K562 (cell line): Measurements from ENCODE around the gene IL27RA. TPM values are rescaled to one million over a fixed set of nuclear protein-coding genes. Genes with fewer than 3 reads are reported as not detected.

Experiments
- ATAC-seq: fragments of 200-7000 bp; cut with Tn5 transposase; 3 replicates; pipeline ENCODE4 v1.9.1; 2020; ENCODE audit warnings: moderate library complexity
- BruUV-seq: library from RNA; stranded (reverse); fragments of 400-500 nt; replicated peaks from 2 replicates; lab custom pipeline; 2021; lab: Mats Ljungman, UMichigan
- CTCF ChIA-PET: fragments of 300-600 bp; formaldehyde crosslinking; extraction: SDS; loops from one replicate; lab custom pipeline; 2021; ENCODE audit warnings: low intra/inter-chr PET ratio; lab: Yijun Ruan, JAX
- POLR2A ChIA-PET: fragments of 300-600, 350-650 bp; sonication (Branson Sonifier 250); formaldehyde crosslinking; extraction: SDS; loops from one replicate; lab custom pipeline; 2021; ENCODE audit warnings: antibody characterized with exemption, inconsistent platforms; lab: Yijun Ruan, JAX
- DNase-seq, 4 experiments: peaks; one replicate each; pipeline versions ENCODE4 v3.0.0 to v3.0.0-alpha.2; 2011 to 2018; ENCODE audit warnings: low spot score in 3 of 4, mixed read lengths in 3 of 4; ENCODE audit errors: extremely low read depth in 1 of 4
- FAIRE-seq: peaks from 2 replicates; lab custom pipeline; 2011; peaks lifted over from hg19 to GRCh38; lab: Jason Lieb, UNC
- H2AFZ ChIP-seq: 2 replicates; pipeline ENCODE4 v1.6.0; 2011; ENCODE audit warnings: low read depth, low read length, control low read depth, inconsistent platforms
- H3K27ac ChIP-seq: fragments of 200-600 bp; 3 replicates; pipeline ENCODE4 v1.8.0; 2011; ENCODE audit warnings: low read depth, mild to moderate bottlenecking, control low read depth, inconsistent platforms, low read length, moderate library complexity, mixed read lengths; ENCODE audit errors: extremely low read depth
- H3K27me3 ChIP-seq, 2 experiments: fragments of 300-600 bp in 1 of 2; 2 replicates in 1 of 2; 3 replicates in 1 of 2; pipeline versions ENCODE4 v1.6.0 to v1.8.0; 2011; ENCODE audit warnings: inconsistent platforms in 2 of 2, low read length in 2 of 2, mild to moderate bottlenecking in 1 of 2, mixed read lengths in 1 of 2, moderate library complexity in 1 of 2; ENCODE audit not compliant: control insufficient read depth in 2 of 2, insufficient read depth in 2 of 2
- H3K36me3 ChIP-seq: fragments of 300-600 bp; 3 replicates; pipeline ENCODE4 v1.8.0; 2011; ENCODE audit warnings: mild to moderate bottlenecking, low read length, inconsistent platforms; ENCODE audit not compliant: control insufficient read depth, insufficient read depth
- H3K4me1 ChIP-seq, 2 experiments: fragments of 200-600 bp in 1 of 2; replicated peaks in 1 of 2; 2 replicates in 1 of 2; 3 replicates in 1 of 2; pipeline versions ENCODE4 v1.5.1 to v1.8.0; 2011; ENCODE audit warnings: inconsistent platforms in 2 of 2, low read length in 2 of 2, mild to moderate bottlenecking in 1 of 2, mixed read lengths in 1 of 2, moderate library complexity in 1 of 2; ENCODE audit not compliant: control insufficient read depth in 2 of 2, insufficient read depth in 2 of 2
- H3K4me2 ChIP-seq: 2 replicates; pipeline ENCODE4 v1.6.1; 2011; ENCODE audit warnings: low read length, control low read depth, inconsistent platforms, mixed read lengths; ENCODE audit not compliant: insufficient read depth
- H3K4me3 ChIP-seq: fragments of 200-600 bp; sonication (generic), shearing (Covaris generic); 2 replicates; pipeline ENCODE4 v1.5.1; 2016; ENCODE audit warnings: control low read depth, inconsistent platforms
- H3K79me2 ChIP-seq: fragments of 200-600 bp; 3 replicates; pipeline ENCODE4 v1.8.0; 2011; ENCODE audit warnings: low read length, inconsistent platforms; ENCODE audit not compliant: control insufficient read depth, insufficient read depth
- H3K9ac ChIP-seq, 2 experiments: 2 replicates each; pipeline versions ENCODE4 v1.6.0 to v1.6.1; 2011; ENCODE audit warnings: low read depth in 2 of 2, low read length in 2 of 2, control low read depth in 1 of 2, inconsistent platforms in 1 of 2, mild to moderate bottlenecking in 1 of 2, mixed read lengths in 1 of 2; ENCODE audit not compliant: insufficient read depth in 1 of 2
- H3K9me1 ChIP-seq: one replicate; pipeline ENCODE4 v1.6.0; 2011; ENCODE audit warnings: inconsistent platforms, mild to moderate bottlenecking, low read length, moderate library complexity; ENCODE audit not compliant: control insufficient read depth, insufficient read depth
- H3K9me3 ChIP-seq: replicated peaks from 2 replicates; pipeline ENCODE4 v1.5.1; 2011; ENCODE audit warnings: low read depth, low read length, inconsistent platforms; ENCODE audit not compliant: control insufficient read depth, insufficient read depth
- H4K20me1 ChIP-seq: replicated peaks from 2 replicates; pipeline ENCODE4 v1.6.1; 2011; ENCODE audit warnings: low read length, inconsistent platforms, mixed read lengths; ENCODE audit not compliant: control insufficient read depth, insufficient read depth
- ARNT ChIP-seq, 2 experiments: fragments of 450-650 bp; IDR thresholded peaks; 2 replicates each; pipeline ENCODE4 v1.6.1; 2016; ENCODE audit warnings: mild to moderate bottlenecking in 1 of 2
- BMI1 ChIP-seq: fragments of 150-350 bp; IDR thresholded peaks from 2 replicates; pipeline ENCODE4 v1.6.1; 2014; ENCODE audit warnings: low read length
- CC2D1A ChIP-seq: fragments of 450-650 bp; IDR thresholded peaks from 2 replicates; pipeline ENCODE4 v1.6.1; 2017; ENCODE audit warnings: mild to moderate bottlenecking
- CHCHD3 ChIP-seq: fragments of 250-450 bp; sonication (Bioruptor Pico); IDR thresholded peaks from 2 replicates; pipeline ENCODE4 v2.1.2; 2022; ENCODE audit warnings: mild to moderate bottlenecking
- EGR1 ChIP-seq: fragments of 450-650 bp; conservative IDR thresholded peaks from 2 replicates; pipeline ENCODE4 v1.6.1; 2017; ENCODE audit warnings: mild to moderate bottlenecking
- POLR2B ChIP-seq: fragments of 450-650 bp; IDR thresholded peaks from 2 replicates; pipeline ENCODE4 v1.6.1; 2018; ENCODE audit warnings: low read depth; ENCODE audit not compliant: partially characterized antibody
- POLR3A ChIP-seq: IDR thresholded peaks from 2 replicates; pipeline ENCODE4 v1.6.1; 2011; ENCODE audit warnings: borderline replicate concordance, mild to moderate bottlenecking, moderate library complexity; ENCODE audit not compliant: insufficient read length, insufficient read depth; ENCODE audit errors: extremely low read depth
- RBM14 ChIP-seq: fragments of 200-400 bp; formaldehyde crosslinking; IDR thresholded peaks from 2 replicates; pipeline ENCODE4 v1.6.1; 2018; ENCODE audit warnings: low read depth, mild to moderate bottlenecking, low read length, moderate library complexity, borderline replicate concordance; ENCODE audit not compliant: insufficient read depth
- RBM39 ChIP-seq: fragments of 200-400 bp; formaldehyde crosslinking; optimal IDR thresholded peaks from 2 replicates; pipeline ENCODE3; 2018; ENCODE audit warnings: low read depth, low read length
- SMARCB1 ChIP-seq: IDR thresholded peaks from 2 replicates; pipeline ENCODE4 v1.6.1; 2011; ENCODE audit warnings: improper control_type of control experiment, low read depth; ENCODE audit not compliant: insufficient read length
- SREBF2 ChIP-seq: sonication (generic); formaldehyde crosslinking; IDR thresholded peaks from 2 replicates; pipeline ENCODE4 v1.4.0; 2020; ENCODE audit warnings: mild to moderate bottlenecking, missing genetic modification reagents
- WHSC1 ChIP-seq: IDR thresholded peaks from one replicate; pipeline ENCODE4 v1.6.1; 2012; ENCODE audit warnings: low read length, control low read depth, inconsistent platforms
- ZC3H4 ChIP-seq: sonication (generic); formaldehyde crosslinking; IDR thresholded peaks from 2 replicates; pipeline ENCODE4 v1.9.0; 2021; ENCODE audit warnings: missing genetic modification reagents, borderline replicate concordance
- ZNF561 ChIP-seq: fragments of 450-650 bp; formaldehyde crosslinking; conservative IDR thresholded peaks from 2 replicates; pipeline ENCODE4 v1.4.0; 2020; ENCODE audit warnings: mild to moderate bottlenecking, moderate library complexity
- ZNF655 ChIP-seq: fragments of 250-450 bp; sonication (Bioruptor Pico); IDR thresholded peaks from 2 replicates; pipeline ENCODE4 v1.5.0; 2021
- WGBS: fragments of 100-300 bp; shearing (Covaris generic); methylation state at CpG from one replicate; pipeline ENCODE4 v1.1.6; 2016; ENCODE audit warnings: low coverage, mixed read lengths; ENCODE audit not compliant: insufficient coverage; ENCODE audit errors: missing lambda C conversion rate; 5-methylcytosine and 5-hydroxymethylcytosine counted together
- in situ Hi-C: fragments of 300-500 bp; cut with MboI; formaldehyde crosslinking; loops from 4 replicates; pipeline ENCODE4 v1.15.0; 2018; ENCODE audit warnings: inconsistent platforms, mixed read lengths
- intact Hi-C: fragments of 100-400 bp; cut with micrococcal nuclease; formaldehyde crosslinking; loops from 2 replicates; pipeline ENCODE4 v1.14.2; 2022
- polyA plus RNA-seq, 8 experiments: library from polyadenylated mRNA; depleted of rRNA in 4 of 8; stranded (reverse) in 5 of 8; unstranded in 3 of 8; fragments of >200 nt; fragmentation: Nextera tagmentation in 2 of 8; fragmentation: Illumina TruSeq in 1 of 8; extraction: Ambion mirVana in 2 of 8; extraction: Trizol in 1 of 8; gene quantifications; 2 replicates each; pipeline versions ENCODE4 v1.2.1 to v1.2.3, GENCODE V29; 2011 to 2014; ENCODE audit warnings: inconsistent platforms in 1 of 8, missing spikeins in 1 of 8
- total RNA-seq, 7 experiments: library from RNA; depleted of rRNA in 6 of 7; stranded (reverse); fragments of >200 nt in 6 of 7; fragmentation: Illumina TruSeq in 2 of 7; extraction: Trizol in 2 of 7; gene quantifications; 2 replicates each; pipeline versions ENCODE4 v1.2.1 to v1.2.3, GENCODE V29; 2011 to 2021; ENCODE audit warnings: low replicate concordance in 1 of 7
- TF ChIP-seq, protein P1 (sequence below): sonication (generic); formaldehyde crosslinking; IDR thresholded peaks from 2 replicates; pipeline ENCODE4 v1.9.0; 2022; ENCODE audit warnings: mild to moderate bottlenecking, missing genetic modification reagents
- TF ChIP-seq, protein P2 (sequence below), 3 experiments: fragments of 200-800 bp in 1 of 3; sonication (Bioruptor generic) in 1 of 3; sonication (generic) in 1 of 3; formaldehyde crosslinking in 1 of 3; IDR thresholded peaks; 2 replicates each; pipeline versions ENCODE4 v1.6.1 to v1.8.0; 2016 to 2022; ENCODE audit warnings: mild to moderate bottlenecking in 2 of 3, missing compliant biosample characterization in 2 of 3, missing genetic modification characterization in 2 of 3, missing genetic modification reagents in 1 of 3

IL27RA gene
- total and polyA plus RNA-seq, 9 of the 15 experiments (the other 6 are each of a cell fraction or from before 2014, with no cell fraction given), result 1.9 to 15.9 (median 12.0) TPM

DNA sequence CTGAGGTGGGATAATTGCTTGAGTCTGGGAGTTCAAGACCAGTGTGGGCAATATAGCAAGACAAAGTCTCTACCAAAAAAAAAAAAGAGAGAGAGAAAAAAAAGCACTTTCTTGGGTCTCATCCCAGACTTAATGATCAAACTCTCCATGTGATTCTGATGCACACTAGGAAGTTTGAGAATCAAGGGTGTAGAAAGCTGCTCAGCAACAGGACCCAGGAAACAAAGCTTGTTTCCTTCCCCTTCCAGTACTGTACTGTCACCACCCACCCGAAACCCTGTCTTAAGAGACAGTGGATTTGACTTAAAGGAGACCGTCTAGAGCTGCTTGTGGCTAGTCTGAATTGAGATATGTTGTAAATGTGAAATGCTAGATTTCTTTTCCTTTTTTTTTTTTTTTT, 46.8 kb downstream of the IL27RA start (continued):
- TF ChIP-seq ZC3H4 (CRISPR knock-in tag) (no peak), WHSC1 (no peak)
- TF ChIP-seq, protein P1, sequence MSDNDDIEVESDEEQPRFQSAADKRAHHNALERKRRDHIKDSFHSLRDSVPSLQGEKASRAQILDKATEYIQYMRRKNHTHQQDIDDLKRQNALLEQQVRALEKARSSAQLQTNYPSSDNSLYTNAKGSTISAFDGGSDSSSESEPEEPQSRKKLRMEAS (CRISPR knock-in tag), result no peak

DNA sequence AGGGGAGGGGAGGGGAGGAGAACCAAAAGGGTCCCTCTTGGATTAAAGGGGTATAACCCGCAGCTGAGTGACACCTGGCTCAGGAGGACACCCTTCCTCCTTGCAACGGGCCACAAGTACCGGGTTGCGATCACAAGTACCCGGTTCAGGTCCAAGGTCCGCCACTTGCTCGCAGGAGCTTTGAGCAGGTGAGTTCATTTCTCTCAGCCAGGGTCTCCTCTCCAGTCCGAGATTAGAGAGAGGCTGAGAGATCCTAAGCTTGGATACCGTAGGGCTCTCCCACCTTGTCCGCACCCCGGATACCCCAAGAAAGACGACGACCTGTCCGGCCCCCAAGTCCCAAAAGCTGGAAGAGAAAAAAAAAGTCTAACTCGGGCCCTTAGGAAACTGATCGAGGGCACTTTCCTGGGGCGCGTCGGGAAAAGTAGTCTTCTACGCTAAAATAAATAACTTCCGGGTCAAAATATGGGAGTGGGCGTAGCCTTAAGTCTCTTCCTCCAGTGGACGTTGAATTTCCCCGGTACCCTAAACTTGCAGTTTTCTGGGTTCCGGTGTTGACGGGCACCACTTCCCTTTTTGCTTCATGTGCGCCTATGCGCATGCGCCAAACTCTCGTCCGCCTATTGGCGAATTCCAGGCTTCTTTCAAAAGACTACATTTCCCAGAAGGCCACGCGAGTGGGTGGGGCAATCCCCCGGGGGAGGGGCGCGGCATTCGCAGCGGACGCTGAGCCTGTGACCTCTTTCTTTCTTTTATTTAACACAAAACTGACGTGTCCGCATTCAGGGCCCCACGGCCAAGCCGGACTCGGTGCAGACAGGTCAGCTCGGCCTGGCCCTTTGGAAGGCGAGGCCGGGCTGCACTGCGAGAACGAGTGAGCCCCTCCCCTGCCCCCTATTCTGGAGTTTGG, 49.6 kb downstream of the IL27RA start:
- POLR2A ChIA-PET, result interaction anchor here (0.6 to 1.7 kb wide), 5 partner anchors 10 to 208 kb away, joined by 3 to 5 read pairs (median 4); partner anchors contain the start of genes ASF1B and DCAF15
- DNase-seq (peak; percentile 89 to 99 (median 94)), FAIRE-seq (peak; percentile 100), ATAC-seq (peak; percentile 90)
- Histone ChIP-seq H3K4me1 (peaks cover 10 to 30% of the 10 kb centered on the region in 2 experiments; a peak in 4 of 5 replicates), H3K4me3 (peak overlapping the region; percentile 63), H3K9me1 (no peaks in the 10 kb centered on the region), H2AFZ (peak overlapping the region; percentile 83), H3K27ac (peak overlapping the region; percentile 84), H3K4me2 (peak overlapping the region; percentile 91), H3K9me3 (no peaks in the 10 kb centered on the region), H3K36me3 (peaks cover 3% of the 10 kb centered on the region; the same call in 1 of the 3 replicates), H3K27me3 (no peaks in the 10 kb centered on the region), H3K9ac (peak overlapping the region; percentile 84 to 93), H4K20me1 (no peaks in the 10 kb centered on the region), H3K79me2 (peaks cover 9% of the 10 kb centered on the region; the same call in 1 of the 3 replicates)
- under 1% methylated on average over 48 of the region's 50 CpGs for WGBS
- CTCF ChIA-PET, result interaction anchor here (0.8 kb wide), 1 partner anchor 200 kb away, joined by 4 read pairs; no protein-coding TSS in a partner anchor
- intact Hi-C loops (no loop called here), in situ Hi-C loops (no loop called here)
- BruUV-seq, result TSS peak; percentile 88
- TF ChIP-seq BMI1, result no peak
- peak; percentile 75 for TF ChIP-seq EGR1
- no peak for TF ChIP-seq CHCHD3 (CRISPR knock-in tag)
- TF ChIP-seq ZNF561 (CRISPR knock-in tag), result no peak
- TF ChIP-seq ARNT (IDR thresholded peaks at IDR 0.05), result peak; percentile 32 to 90; a peak in 2 of 4 replicates
- TF ChIP-seq ZNF655 (CRISPR knock-in tag), result no peak
- TF ChIP-seq POLR3A, result no peak
- TF ChIP-seq SREBF2 (CRISPR knock-in tag), result no peak
- TF ChIP-seq RBM39, result no peak
- TF ChIP-seq POLR2B, result peak; percentile 68
- TF ChIP-seq, protein P2, sequence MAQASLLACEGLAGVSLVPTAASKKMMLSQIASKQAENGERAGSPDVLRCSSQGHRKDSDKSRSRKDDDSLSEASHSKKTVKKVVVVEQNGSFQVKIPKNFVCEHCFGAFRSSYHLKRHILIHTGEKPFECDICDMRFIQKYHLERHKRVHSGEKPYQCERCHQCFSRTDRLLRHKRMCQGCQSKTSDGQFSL (CRISPR knock-in tag; IDR thresholded peaks at IDR 0.05), result no peak; the same call in 1 of the 2 replicates
- TF ChIP-seq, protein P2 (tag; IDR thresholded peaks at IDR 0.05), result no peak
- no peak for TF ChIP-seq RBM14
- TF ChIP-seq SMARCB1, result no peak
- TF ChIP-seq CC2D1A, result 0 out of 2 replicates have a peak, but pooled peaks have one; percentile 27
